ENCODE data around the gene LINC01488. TPM values are rescaled to one million over a fixed set of nuclear protein-coding genes. Genes with fewer than 3 reads are reported as not detected.
A peak's percentile ranks its signal among the peaks of the same experiment; 100 is the strongest.

Gene LINC01488
- total and polyA plus RNA-seq, 2 of the 13 experiments (the other 11 are each of a cell fraction or from before 2014, with no cell fraction given): 0.26 to 0.58 TPM

- TF ChIP-seq FOXO4 (CRISPR knock-in tag; conservative IDR thresholded peaks at IDR 0.05): no peak
- TF ChIP-seq DZIP1 (CRISPR knock-in tag; IDR thresholded peaks at IDR 0.05): no peak
Observed at GRCh38 chr11:69470793-69471728, 10.4 kb upstream of the LINC01488 start (continued).

GRCh38 chr11:69471729-69472540 is 9.5 kb upstream of the LINC01488 start:
- no peak overlapping the region for H3K4me2 ChIP-seq (ENCODE audit: low read depth, low read length)
- H3K4me1 ChIP-seq (ENCODE audit: insufficient read depth, low read length): peaks cover 54% of the 10 kb centered on the region
- FAIRE-seq (no peak), ATAC-seq (no peak), DNase-seq (ENCODE audit: low spot score) (no peak)
- H2AFZ ChIP-seq (ENCODE audit: low read length): no peak overlapping the region
- peaks cover 12% of the 10 kb centered on the region for H3K9me3 ChIP-seq (ENCODE audit: low read length)
- in situ Hi-C loops (cut with HindIII; ENCODE audit: extremely low pct_ligation_motif_present, low pct_unique_long_range_greater_than_20kb): no loop called here
- POLR2A ChIA-PET: no interaction called here
- BruUV-seq (replicated peaks): no TSS peak
- TF ChIP-seq KDM2A (CRISPR knock-in tag; IDR thresholded peaks at IDR 0.05; ENCODE audit: borderline replicate concordance, low read depth): no peak
- 0 out of 2 replicates have a peak, but pooled peaks have one; percentile 21 for TF ChIP-seq ZBTB33 (CRISPR knock-in tag; IDR thresholded peaks at IDR 0.05)
- no peak for TF ChIP-seq AGO2 (optimal IDR thresholded peaks at IDR 0.05; ENCODE audit: low read depth, low read length)
- no peaks in the 10 kb centered on the region for H4K20me1 ChIP-seq (ENCODE audit: insufficient read depth, low read length)
- no peak overlapping the region for H3K4me3 ChIP-seq (replicated peaks in 1 of 3; ENCODE audit: insufficient read depth in 1 of 3, low read depth in 2 of 3, low read length in 3 of 3)
- no peak overlapping the region for H3K27ac ChIP-seq (ENCODE audit: extremely low read length, insufficient read depth, low read length)
- H3K36me3 ChIP-seq (replicated peaks in 1 of 2; ENCODE audit: control insufficient read depth in 1 of 2, insufficient read depth in 2 of 2, low read length in 2 of 2): no peaks in the 10 kb centered on the region
- intact Hi-C loops (cut with micrococcal nuclease; ENCODE audit: unreplicated experiment): no loop called here
- H3K9ac ChIP-seq (ENCODE audit: insufficient read depth, low read depth, low read length): no peak overlapping the region
- H3K79me2 ChIP-seq (ENCODE audit: insufficient read depth, low read length): no peaks in the 10 kb centered on the region
- CTCF ChIA-PET (ENCODE audit: low intra/inter-chr PET ratio, low total read pairs): no interaction called here
- WGBS (ENCODE audit: low lambda C conversion rate): 86% methylated on average over 10 of the region's 17 CpGs
- H3K27me3 ChIP-seq (ENCODE audit: control insufficient read depth in 1 of 2, insufficient read depth in 2 of 2, low read length in 2 of 2): no peaks in the 10 kb centered on the region
